Endothelial cell of umbilical vein (primary cell): ENCODE data around the gene LMTK2. TPM values are rescaled to one million over a fixed set of nuclear protein-coding genes. Genes with fewer than 3 reads are reported as not detected.

Experiments used
- BruUV-seq: library from RNA; stranded (reverse); fragments of 400-500 nt; replicated peaks from 2 replicates; lab custom pipeline; 2021; lab: Mats Ljungman, UMichigan
- CTCF ChIA-PET: fragments of 300-600, 350-600 bp; sonication (Branson Sonifier 250); formaldehyde crosslinking; loops from one replicate; lab custom pipeline; 2021; ENCODE audit warnings: antibody characterized with exemption, inconsistent platforms; lab: Charles Lee
- POLR2A ChIA-PET: fragments of 300-600, 350-600 bp; sonication (Branson Sonifier 250); formaldehyde crosslinking; loops from one replicate; lab custom pipeline; 2021; ENCODE audit warnings: antibody characterized with exemption, inconsistent platforms; lab: Charles Lee
- DNase-seq: peaks from one replicate; pipeline ENCODE4 v3.0.0-alpha.2; 2011; ENCODE audit warnings: low read depth, low spot score
- FAIRE-seq: peaks from 2 replicates; lab custom pipeline; 2011; peaks lifted over from hg19 to GRCh38; lab: Jason Lieb, UNC
- H2AFZ ChIP-seq: 2 replicates; pipeline ENCODE4 v1.6.0; 2012; ENCODE audit warnings: low read depth, low read length, control low read depth, inconsistent platforms
- H3K27ac ChIP-seq: 2 replicates; pipeline ENCODE4 v1.5.1; 2011; ENCODE audit warnings: low read depth, mild to moderate bottlenecking, control low read depth, low read length, moderate library complexity; ENCODE audit not compliant: insufficient read depth
- H3K27me3 ChIP-seq, 2 experiments: 2 replicates each; pipeline versions ENCODE4 v1.6.0 to v1.6.1; 2011; ENCODE audit warnings: low read length in 2 of 2, mixed read lengths in 1 of 2; ENCODE audit not compliant: control insufficient read depth in 2 of 2, insufficient read depth in 2 of 2
- H3K36me3 ChIP-seq, 2 experiments: 2 replicates in 1 of 2; 3 replicates in 1 of 2; pipeline ENCODE4 v1.5.1; 2011; ENCODE audit warnings: low read length in 2 of 2, mild to moderate bottlenecking in 1 of 2, moderate library complexity in 1 of 2; ENCODE audit not compliant: control insufficient read depth in 2 of 2, insufficient read depth in 2 of 2; ENCODE audit errors: extremely low read depth in 1 of 2
- H3K4me1 ChIP-seq: 3 replicates; pipeline ENCODE4 v1.5.1; 2011; ENCODE audit warnings: mild to moderate bottlenecking, low read length; ENCODE audit not compliant: control insufficient read depth, insufficient read depth; ENCODE audit errors: extremely low read depth
- H3K4me2 ChIP-seq: 2 replicates; pipeline ENCODE4 v1.6.1; 2011; ENCODE audit warnings: low read length, control low read depth, mixed read lengths; ENCODE audit not compliant: insufficient read depth
- H3K4me3 ChIP-seq, 3 experiments: fragments of 200-600 bp in 1 of 3; sonication (generic), shearing (Covaris generic) in 1 of 3; replicated peaks in 1 of 3; 2 replicates each; pipeline ENCODE4 v1.5.1; 2011 to 2016; ENCODE audit warnings: control low read depth in 3 of 3, low read length in 3 of 3, mild to moderate bottlenecking in 2 of 3, inconsistent platforms in 1 of 3, low read depth in 1 of 3, moderate library complexity in 1 of 3; ENCODE audit not compliant: insufficient read depth in 1 of 3
- H3K79me2 ChIP-seq: 2 replicates; pipeline ENCODE4 v1.6.0; 2012; ENCODE audit warnings: low read length, inconsistent platforms; ENCODE audit not compliant: control insufficient read depth, insufficient read depth
- H3K9ac ChIP-seq: replicated peaks from 2 replicates; pipeline ENCODE3; 2011; ENCODE audit warnings: low read length, control low read depth; ENCODE audit not compliant: insufficient read depth; ENCODE audit errors: extremely low read depth
- H3K9me1 ChIP-seq: replicated peaks from 3 replicates; pipeline ENCODE4 v1.6.0; 2011; ENCODE audit warnings: mild to moderate bottlenecking, low read length; ENCODE audit not compliant: control insufficient read depth, insufficient read depth; ENCODE audit errors: extremely low read depth
- H3K9me3 ChIP-seq: replicated peaks from 2 replicates; pipeline ENCODE4 v1.5.1; 2012; ENCODE audit warnings: low read length, inconsistent platforms; ENCODE audit not compliant: control insufficient read depth, insufficient read depth
- H4K20me1 ChIP-seq: replicated peaks from 2 replicates; pipeline ENCODE3; 2011; ENCODE audit warnings: mild to moderate bottlenecking, low read length; ENCODE audit not compliant: control insufficient read depth, insufficient read depth; ENCODE audit errors: extremely low read depth
- EZH2 ChIP-seq: IDR thresholded peaks from 2 replicates; pipeline ENCODE4 v1.6.1; 2012; ENCODE audit warnings: borderline replicate concordance, low read depth, mild to moderate bottlenecking, moderate library complexity, low read length, inconsistent platforms; ENCODE audit not compliant: severe bottlenecking
- FOS ChIP-seq: IDR thresholded peaks from 2 replicates; pipeline ENCODE4 v1.6.1; 2011; ENCODE audit warnings: mild to moderate bottlenecking, low read length, moderate library complexity, borderline replicate concordance; ENCODE audit not compliant: insufficient read depth
- GATA2 ChIP-seq: IDR thresholded peaks from 2 replicates; pipeline ENCODE4 v1.7.0; 2011; ENCODE audit warnings: low read depth, mild to moderate bottlenecking, moderate library complexity, mixed read lengths, low read length; ENCODE audit not compliant: insufficient read length, insufficient read depth
- JUN ChIP-seq: IDR thresholded peaks from 2 replicates; pipeline ENCODE4 v1.6.1; 2011; ENCODE audit warnings: borderline replicate concordance, low read depth; ENCODE audit not compliant: insufficient read length, insufficient read depth
- MYC ChIP-seq: IDR thresholded peaks from one replicate; pipeline ENCODE4 v1.6.1; 2011; ENCODE audit warnings: mild to moderate bottlenecking, low read depth, low read length
- POLR2A ChIP-seq: IDR thresholded peaks from 2 replicates; pipeline ENCODE4 v1.6.1; 2012; ENCODE audit warnings: low read depth, mild to moderate bottlenecking, control low read depth, low read length
- POLR2AphosphoS5 ChIP-seq: IDR thresholded peaks from 2 replicates; pipeline ENCODE4 v1.6.1; 2012; ENCODE audit warnings: low read depth, mild to moderate bottlenecking, control low read depth, low read length, moderate library complexity; ENCODE audit not compliant: insufficient read depth
- dilution Hi-C: fragments of 300-500 bp; cut with MboI; formaldehyde crosslinking; loops from one replicate; pipeline ENCODE4 v1.15.0; 2019; ENCODE audit warnings: low sequenced_read_pairs; ENCODE audit not compliant: extremely low pct_ligation_motif_present
- intact Hi-C: fragments of 100-400 bp; cut with micrococcal nuclease; formaldehyde crosslinking; loops from one replicate; pipeline ENCODE4 v1.10.0; 2022
- polyA plus RNA-seq, 4 experiments: library from polyadenylated mRNA; depleted of rRNA in 3 of 4; stranded (reverse) in 3 of 4; unstranded in 1 of 4; fragments of >200 nt; gene quantifications; 2 replicates each; pipeline versions ENCODE4 v1.2.1 to v1.2.3, GENCODE V29; 2011 to 2012; ENCODE audit warnings: missing spikeins in 1 of 4
- total RNA-seq: library from RNA; stranded (reverse); gene quantifications from 2 replicates; pipeline ENCODE4 v1.2.3, GENCODE V29; 2021
- TF ChIP-seq, protein P1 (sequence below), 2 donors: IDR thresholded peaks; 1 replicate in 1 of 2; 2 replicates in 1 of 2; pipeline ENCODE4 v1.5.1; 2011; ENCODE audit warnings: low read length in 2 of 2, mild to moderate bottlenecking in 2 of 2, moderate library complexity in 2 of 2, control low read depth in 1 of 2, inconsistent platforms in 1 of 2, low read depth in 1 of 2; ENCODE audit not compliant: insufficient read depth in 1 of 2; ENCODE audit errors: extremely low read depth in 1 of 2
- TF ChIP-seq, protein P2 (sequence below): IDR thresholded peaks from 2 replicates; pipeline ENCODE4 v1.6.1; 2011; ENCODE audit not compliant: insufficient read depth, insufficient read length

LMTK2 gene
- total and polyA plus RNA-seq, 2 donors (not counting 3 experiments of a cell fraction or from before 2014, with no cell fraction given): 5.9 to 13.8 TPM

- no peaks in the 10 kb centered on the region for H3K27me3 ChIP-seq
Observed at GRCh38 chr7:98086281-98086718, 20.4 kb upstream of the LMTK2 start.

More at GRCh38 chr7:98086281-98086718, 20.4 kb upstream of the LMTK2 start:
- Histone ChIP-seq H3K4me1 (no peaks in the 10 kb centered on the region), H3K9ac (no peak overlapping the region), H2AFZ (no peak overlapping the region), H3K36me3 (no peaks in the 10 kb centered on the region), H3K79me2 (no peaks in the 10 kb centered on the region), H3K4me2 (no peak overlapping the region), H3K9me1 (no peaks in the 10 kb centered on the region), H3K9me3 (no peaks in the 10 kb centered on the region), H3K27ac (no peak overlapping the region), H3K4me3 (no peak overlapping the region), H4K20me1 (no peaks in the 10 kb centered on the region)
- dilution Hi-C loops (no loop called here), intact Hi-C loops (no loop called here)
- no peak for FAIRE-seq
- ChIA-PET POLR2A (no interaction called here), CTCF (interaction anchor here (2.1 kb wide), 1 partner anchor 82 kb away, joined by 8 read pairs; no protein-coding TSS in a partner anchor)
- DNase-seq: no peak
- BruUV-seq: no TSS peak
- TF ChIP-seq POLR2A (no peak), MYC (no peak), JUN (no peak), FOS (no peak), POLR2AphosphoS5 (no peak), EZH2 (no peak), GATA2 (no peak)
- TF ChIP-seq, protein P1, sequence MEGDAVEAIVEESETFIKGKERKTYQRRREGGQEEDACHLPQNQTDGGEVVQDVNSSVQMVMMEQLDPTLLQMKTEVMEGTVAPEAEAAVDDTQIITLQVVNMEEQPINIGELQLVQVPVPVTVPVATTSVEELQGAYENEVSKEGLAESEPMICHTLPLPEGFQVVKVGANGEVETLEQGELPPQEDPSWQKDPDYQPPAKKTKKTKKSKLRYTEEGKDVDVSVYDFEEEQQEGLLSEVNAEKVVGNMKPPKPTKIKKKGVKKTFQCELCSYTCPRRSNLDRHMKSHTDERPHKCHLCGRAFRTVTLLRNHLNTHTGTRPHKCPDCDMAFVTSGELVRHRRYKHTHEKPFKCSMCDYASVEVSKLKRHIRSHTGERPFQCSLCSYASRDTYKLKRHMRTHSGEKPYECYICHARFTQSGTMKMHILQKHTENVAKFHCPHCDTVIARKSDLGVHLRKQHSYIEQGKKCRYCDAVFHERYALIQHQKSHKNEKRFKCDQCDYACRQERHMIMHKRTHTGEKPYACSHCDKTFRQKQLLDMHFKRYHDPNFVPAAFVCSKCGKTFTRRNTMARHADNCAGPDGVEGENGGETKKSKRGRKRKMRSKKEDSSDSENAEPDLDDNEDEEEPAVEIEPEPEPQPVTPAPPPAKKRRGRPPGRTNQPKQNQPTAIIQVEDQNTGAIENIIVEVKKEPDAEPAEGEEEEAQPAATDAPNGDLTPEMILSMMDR (IDR thresholded peaks at IDR 0.05; ENCODE audit: extremely low read depth in 1 of 2, insufficient read depth in 1 of 2, low read depth in 1 of 2, low read length in 2 of 2): no peak
- TF ChIP-seq, protein P2, sequence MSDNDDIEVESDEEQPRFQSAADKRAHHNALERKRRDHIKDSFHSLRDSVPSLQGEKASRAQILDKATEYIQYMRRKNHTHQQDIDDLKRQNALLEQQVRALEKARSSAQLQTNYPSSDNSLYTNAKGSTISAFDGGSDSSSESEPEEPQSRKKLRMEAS: no peak
